Measurements from ENCODE around the gene PIGB. TPM values are rescaled to one million over a fixed set of nuclear protein-coding genes. Genes with fewer than 3 reads are reported as not detected.
"Not testable (repeated sequence)": the region's sequence is repeated elsewhere in the genome, so short reads cannot be mapped to it uniquely, and the experiment has no call there.

The PIGB gene
- total RNA-seq, 1 experiment from 2014 or later, result 15.1 TPM

GRCh38 chr15:55279746-55280351, 39.2 kb upstream of the PIGB start (continued):
- TF ChIP-seq ZBTB33 (IDR thresholded peaks at IDR 0.05; ENCODE audit: extremely low read depth, insufficient replicate concordance, low read length) (no peak), SIN3A (IDR thresholded peaks at IDR 0.05; ENCODE audit: low read depth) (no peak), SP1 (IDR thresholded peaks at IDR 0.05; ENCODE audit: low read depth) (peak; percentile 40), REST (IDR thresholded peaks at IDR 0.05; ENCODE audit: low read depth) (no peak), YY1 (IDR thresholded peaks at IDR 0.05; ENCODE audit: extremely low read depth, insufficient replicate concordance, low read depth, low read length) (no peak), ZFX (IDR thresholded peaks at IDR 0.05) (no peak), EZH2 (IDR thresholded peaks at IDR 0.05) (no peak), CEBPB (IDR thresholded peaks at IDR 0.05; ENCODE audit: low read depth) (0 out of 2 replicates have a peak, but pooled peaks have one; percentile 43)

GRCh38 chr15:55280589-55280988, 38.4 kb upstream of the PIGB start:
- H3K27me3 ChIP-seq (ENCODE audit: insufficient read depth, low read length); BruUV-seq (replicated peaks); H3K9me2 ChIP-seq (ENCODE audit: insufficient read depth); DNase-seq (ENCODE audit: low read depth, low spot score); POLR2A ChIA-PET; ATAC-seq; intact Hi-C loops (cut with micrococcal nuclease); H2AFZ ChIP-seq (ENCODE audit: low read depth, low read length, poor library complexity, severe bottlenecking); H3K36me3 ChIP-seq (ENCODE audit: control insufficient read depth in 1 of 2, insufficient read depth in 2 of 2, low read length in 2 of 2); CTCF ChIA-PET; H3K4me2 ChIP-seq (ENCODE audit: low read length); H3K79me2 ChIP-seq (ENCODE audit: insufficient read depth, low read length); H3K9ac ChIP-seq (ENCODE audit: low read length); H3K9me3 ChIP-seq (ENCODE audit: control insufficient read depth in 1 of 2, insufficient read depth in 1 of 2, low read depth in 1 of 2, low read length in 2 of 2); H3K27ac ChIP-seq (ENCODE audit: low read depth, low read length); H4K20me1 ChIP-seq (ENCODE audit: insufficient read depth); RAD21 ChIA-PET (ENCODE audit: low non-redundant PET in 1 of 2, low total read pairs in 2 of 2, uncharacterized antibody in 2 of 2, unreplicated experiment in 2 of 2); H3K4me3 ChIP-seq (replicated peaks in 1 of 2; ENCODE audit: low read depth in 1 of 2, low read length in 2 of 2): not testable (repeated sequence)
- H3K4me1 ChIP-seq (ENCODE audit: control insufficient read depth in 1 of 2, insufficient read depth in 2 of 2, low read length in 2 of 2), result peaks cover 11 to 22% of the 10 kb centered on the region in 2 experiments

Measured in HCT116 (cell line).